GM23338 (cell line): ENCODE data around the gene CEP68. TPM values are rescaled to one million over a fixed set of nuclear protein-coding genes. Genes with fewer than 3 reads are reported as not detected.

ENCODE experiments used
- ATAC-seq: fragments of 200-7000 bp; cut with Tn5 transposase; 3 replicates; pipeline ENCODE4 v1.9.1; 2020
- DNase-seq: peaks from one replicate; pipeline ENCODE4 v3.0.0-alpha.2; 2015; ENCODE audit warnings: low spot score
- H2AFZ ChIP-seq: fragments of 200-600 bp; sonication (generic); 2 replicates; pipeline ENCODE4 v1.8.0; 2016; ENCODE audit warnings: antibody characterized with exemption, mild to moderate bottlenecking, moderate library complexity
- H3F3A ChIP-seq: fragments of 200-600 bp; sonication (generic); replicated peaks from 2 replicates; pipeline ENCODE4 v1.8.0; 2017; ENCODE audit warnings: antibody characterized with exemption, mixed run types, low read depth
- H3K27ac ChIP-seq: fragments of 200-600 bp; sonication (generic); 2 replicates; pipeline ENCODE4 v1.6.1; 2016; ENCODE audit warnings: low read depth
- H3K27me3 ChIP-seq: fragments of 200-600 bp; sonication (generic); 2 replicates; pipeline ENCODE4 v1.8.0; 2016; ENCODE audit warnings: mild to moderate bottlenecking, mixed run types, moderate library complexity; ENCODE audit not compliant: insufficient read depth
- H3K36me3 ChIP-seq: fragments of 200-600 bp; sonication (generic); 2 replicates; pipeline ENCODE4 v1.8.0; 2016; ENCODE audit warnings: mild to moderate bottlenecking; ENCODE audit not compliant: insufficient read depth
- H3K4me1 ChIP-seq: fragments of 200-600 bp; sonication (generic); 2 replicates; pipeline ENCODE4 v1.8.0; 2016; ENCODE audit warnings: mild to moderate bottlenecking, moderate library complexity; ENCODE audit not compliant: insufficient read depth
- H3K4me2 ChIP-seq: fragments of 200-600 bp; sonication (generic); 2 replicates; pipeline ENCODE4 v1.7.1; 2017; ENCODE audit warnings: mixed run types
- H3K4me3 ChIP-seq: fragments of 200-600 bp; sonication (generic); 2 replicates; pipeline ENCODE4 v1.6.1; 2016; ENCODE audit warnings: mixed run types
- H3K79me2 ChIP-seq: fragments of 200-600 bp; sonication (generic); replicated peaks from 2 replicates; pipeline ENCODE4 v1.8.0; 2017; ENCODE audit warnings: mild to moderate bottlenecking; ENCODE audit not compliant: insufficient read depth
- H3K9me2 ChIP-seq: fragments of 200-600 bp; sonication (generic); 2 replicates; pipeline ENCODE4 v1.8.0; 2017; ENCODE audit not compliant: insufficient read depth
- H4K20me1 ChIP-seq: fragments of 200-600 bp; sonication (generic); replicated peaks from 2 replicates; pipeline ENCODE4 v1.8.0; 2017; ENCODE audit warnings: mild to moderate bottlenecking; ENCODE audit not compliant: insufficient read depth
- H3K27ac Mint-ChIP-seq: 2 replicates; pipeline ENCODE4 v1.8.0; 2020; ENCODE audit warnings: inconsistent platforms, mild to moderate bottlenecking, moderate library complexity, mixed read lengths
- H3K27me3 Mint-ChIP-seq: 3 replicates; pipeline ENCODE4 v1.8.0; 2022; ENCODE audit warnings: low read depth, mild to moderate bottlenecking, moderate library complexity, mixed read lengths, inconsistent platforms; ENCODE audit not compliant: insufficient read depth, poor library complexity
- H3K36me3 Mint-ChIP-seq: 3 replicates; pipeline ENCODE4 v1.8.0; 2021; ENCODE audit warnings: low read depth, mild to moderate bottlenecking, inconsistent platforms, moderate library complexity, mixed read lengths
- H3K4me1 Mint-ChIP-seq: 3 replicates; pipeline ENCODE4 v1.8.0; 2020; ENCODE audit warnings: mild to moderate bottlenecking, inconsistent platforms, mixed read lengths
- H3K4me3 Mint-ChIP-seq: 3 replicates; pipeline ENCODE4 v1.8.0; 2021; ENCODE audit warnings: moderate library complexity, mild to moderate bottlenecking, inconsistent platforms, mixed read lengths
- H3K9me3 Mint-ChIP-seq: 3 replicates; pipeline ENCODE4 v1.8.0; 2020; ENCODE audit warnings: moderate library complexity, mild to moderate bottlenecking, inconsistent platforms, mixed read lengths
- CTCF ChIP-seq, 2 experiments: fragments of 200-600 bp in 1 of 2; sonication (generic) in 1 of 2; conservative IDR thresholded peaks; 2 replicates each; pipeline versions ENCODE4 v1.5.1 to v1.6.1; 2016 to 2017; ENCODE audit warnings: antibody characterized with exemption in 2 of 2, low read depth in 2 of 2, mild to moderate bottlenecking in 2 of 2, moderate library complexity in 1 of 2
- ETS1 ChIP-seq: IDR thresholded peaks from 2 replicates; pipeline ENCODE4 v1.6.1; 2016; ENCODE audit warnings: antibody characterized with exemption
- EZH2 ChIP-seq: fragments of 200-600 bp; sonication (generic); IDR thresholded peaks from one replicate; pipeline ENCODE4 v1.8.0; 2017; ENCODE audit warnings: antibody characterized with exemption, mild to moderate bottlenecking, low read depth; ENCODE audit not compliant: unreplicated experiment
- EZH2phosphoT487 ChIP-seq: fragments of 200-600 bp; sonication (generic); IDR thresholded peaks from one replicate; pipeline ENCODE4 v1.8.1; 2018; ENCODE audit warnings: antibody characterized with exemption; ENCODE audit not compliant: unreplicated experiment
- JUNB ChIP-seq: IDR thresholded peaks from one replicate; pipeline ENCODE4 v1.6.1; 2016; ENCODE audit warnings: antibody characterized with exemption; ENCODE audit not compliant: unreplicated experiment
- POLR2AphosphoS5 ChIP-seq: IDR thresholded peaks from 2 replicates; pipeline ENCODE4 v1.6.1; 2016; ENCODE audit warnings: antibody characterized with exemption, low read depth
- STAT1 ChIP-seq: IDR thresholded peaks from one replicate; pipeline ENCODE4 v1.6.1; 2016; ENCODE audit warnings: antibody characterized with exemption; ENCODE audit not compliant: unreplicated experiment
- ZNF331 ChIP-seq: fragments of 250-450 bp; sonication (Bioruptor Pico); IDR thresholded peaks from 2 replicates; pipeline ENCODE4 v1.5.0; 2020; ENCODE audit warnings: low read depth, mild to moderate bottlenecking, moderate library complexity
- ZNF462 ChIP-seq: fragments of 250-450 bp; sonication (Bioruptor Pico); IDR thresholded peaks from 2 replicates; pipeline ENCODE4 v1.5.0; 2020; ENCODE audit warnings: mild to moderate bottlenecking, moderate library complexity
- polyA plus RNA-seq: library from polyadenylated mRNA; unstranded; fragments of >200 nt; fragmentation: Nextera tagmentation; extraction: Ambion mirVana; gene quantifications from 2 replicates; pipeline ENCODE4 v1.2.1, GENCODE V29; 2016
- total RNA-seq: library from RNA; depleted of rRNA; stranded (reverse); fragments of >200 nt; shearing (Covaris generic); gene quantifications from 2 replicates; pipeline ENCODE4 v1.2.3, GENCODE V29; 2014

The CEP68 gene
- total and polyA plus RNA-seq, 2 experiments from 2014 or later: 13.0 to 24.4 TPM

GRCh38 chr2:65128297-65129190 lies 72.3 kb downstream of the CEP68 start (continued):
- no peak for TF ChIP-seq ZNF462 (CRISPR knock-in tag)
- TF ChIP-seq ETS1: no peak
- TF ChIP-seq EZH2phosphoT487: no peak
- TF ChIP-seq POLR2AphosphoS5: no peak
- no peak for TF ChIP-seq EZH2
- no peak for TF ChIP-seq STAT1

GRCh38 chr2:65129286-65129825 lies 73.1 kb downstream of the CEP68 start:
- DNase-seq (peak; percentile 43), ATAC-seq (peak; percentile 26)
- Histone ChIP-seq H3K4me2 (peak overlapping the region; percentile 90), H3K4me3 (peak overlapping the region; percentile 87), H3K27me3 (no peaks in the 10 kb centered on the region), H3K27ac (peak overlapping the region; percentile 97), H3K9me2 (no peaks in the 10 kb centered on the region), H3F3A (0 out of 2 replicates have a peak, but pooled peaks cover 3% of the 10 kb centered on the region), H4K20me1 (peaks cover 26% of the 10 kb centered on the region), H3K4me1 (peaks cover 40% of the 10 kb centered on the region), H2AFZ (0 out of 2 replicates have a peak overlapping the region, but pooled peaks have one; percentile 64), H3K36me3 (no peaks in the 10 kb centered on the region), H3K79me2 (peaks cover 52% of the 10 kb centered on the region)
- H3K9me3 Mint-ChIP-seq: no peaks in the 10 kb centered on the region
- H3K27ac Mint-ChIP-seq: peak overlapping the region; percentile 97
- peaks cover 3% of the 10 kb centered on the region; the same call in 1 of the 3 replicates for H3K36me3 Mint-ChIP-seq
- peaks cover 26% of the 10 kb centered on the region for H3K4me1 Mint-ChIP-seq
- peak overlapping the region; percentile 86 for H3K4me3 Mint-ChIP-seq
- H3K27me3 Mint-ChIP-seq: peaks cover 14% of the 10 kb centered on the region
- TF ChIP-seq CTCF (conservative IDR thresholded peaks at IDR 0.05; ENCODE audit: low read depth in 2 of 2) (no peak), ETS1 (no peak), ZNF331 (CRISPR knock-in tag) (no peak), JUNB (no peak), EZH2 (no peak)
